HG03432 (cell line): ENCODE measurements around the gene COL4A2.
A peak's percentile ranks its signal among the peaks of the same experiment; 100 is the strongest.

Experiments
- ATAC-seq: cut with Tn5 transposase; IDR thresholded peaks from one replicate; pipeline ENCODE4 v1.9.1; 2021; ENCODE audit warnings: mild to moderate bottlenecking, moderate library complexity; ENCODE audit not compliant: unreplicated experiment

COL4A2 gene

GRCh38 chr13:110351636-110352420 is 44.7 kb downstream of the COL4A2 start:
- ATAC-seq: no peak

GRCh38 chr13:110352735-110353134 is 45.7 kb downstream of the COL4A2 start:
- no peak for ATAC-seq

- ATAC-seq: no peak
These were observed 46.4 kb downstream of the COL4A2 start for GRCh38 chr13:110353339-110353977.

GRCh38 chr13:110354123-110354627 is 47.1 kb downstream of the COL4A2 start:
- no peak for ATAC-seq

- ATAC-seq: no peak
These were observed 47.8 kb downstream of the COL4A2 start for GRCh38 chr13:110354715-110355473.

- ATAC-seq: no peak
These were observed 49.3 kb downstream of the COL4A2 start for GRCh38 chr13:110356362-110356761.

- ATAC-seq: no peak
These were observed 51.3 kb downstream of the COL4A2 start for GRCh38 chr13:110358381-110358780.

- ATAC-seq: peak; percentile 61
These were observed 52.8 kb downstream of the COL4A2 start for GRCh38 chr13:110359840-110360301.

GRCh38 chr13:110360598-110360997 is 53.5 kb downstream of the COL4A2 start:
- ATAC-seq: no peak

GRCh38 chr13:110361365-110361911 is 54.4 kb downstream of the COL4A2 start:
- no peak for ATAC-seq

GRCh38 chr13:110363010-110363409 is 55.9 kb downstream of the COL4A2 start:
- ATAC-seq: no peak

GRCh38 chr13:110364081-110364480 is 57.0 kb downstream of the COL4A2 start:
- ATAC-seq: no peak

GRCh38 chr13:110365876-110366275 is 58.8 kb downstream of the COL4A2 start:
- ATAC-seq: no peak

- ATAC-seq: no peak
These were observed 59.6 kb downstream of the COL4A2 start for GRCh38 chr13:110366733-110367132.

- no peak for ATAC-seq
These were observed 60.5 kb downstream of the COL4A2 start for GRCh38 chr13:110367620-110368019.

GRCh38 chr13:110368408-110368807 is 61.3 kb downstream of the COL4A2 start:
- ATAC-seq: no peak

- ATAC-seq: no peak
These were observed 62.3 kb downstream of the COL4A2 start for GRCh38 chr13:110369400-110369799.

GRCh38 chr13:110371550-110372465 is 64.7 kb downstream of the COL4A2 start:
- ATAC-seq: peak; percentile 81

GRCh38 chr13:110372676-110373075 is 65.6 kb downstream of the COL4A2 start:
- no peak for ATAC-seq

- ATAC-seq: no peak
These were observed 66.5 kb downstream of the COL4A2 start for GRCh38 chr13:110373617-110374016.
